Stimulated activated CD4-positive, alpha-beta T cell treated with anti-CD3 and anti-CD28 coated beads, Interleukin-2, amount 100 ng/mL, for 4 hours (primary cell): ENCODE measurements around the gene OR13D1.
"Not testable (repeated sequence)": the region's sequence is repeated elsewhere in the genome, so short reads cannot be mapped to it uniquely, and the experiment has no call there.

Source experiments
- DNase-seq: peaks from one replicate; pipeline ENCODE4 v3.0.0-alpha.2; 2020; ENCODE audit warnings: low read depth

The OR13D1 gene

GRCh38 chr9:104694218-104694617, at the start of gene OR13D1:
Gene OR13D1, plus strand, starts transcription at chr9:104694518. Its CDS starts 0 bp downstream, at chr9:104694518.
- no peak for DNase-seq

- DNase-seq = no peak
Observed at GRCh38 chr9:104658496-104659195, 35.7 kb upstream of the OR13D1 start.

GRCh38 chr9:104675611-104676010, 18.7 kb upstream of the OR13D1 start:
- no peak for DNase-seq

- no peak for DNase-seq
Observed at GRCh38 chr9:104682642-104683041, 11.7 kb upstream of the OR13D1 start.

GRCh38 chr9:104686081-104686480, 8.2 kb upstream of the OR13D1 start:
- DNase-seq = no peak

GRCh38 chr9:104700306-104700705, 6.0 kb downstream of the OR13D1 start:
- no peak for DNase-seq

- DNase-seq = not testable (repeated sequence)
Observed at GRCh38 chr9:104708737-104709136, 14.4 kb downstream of the OR13D1 start.

GRCh38 chr9:104711604-104712003, 17.3 kb downstream of the OR13D1 start:
- no peak for DNase-seq

GRCh38 chr9:104725014-104725413, 30.7 kb downstream of the OR13D1 start:
- no peak for DNase-seq

- no peak for DNase-seq
Observed at GRCh38 chr9:104738452-104738851, 44.1 kb downstream of the OR13D1 start.

GRCh38 chr9:104740621-104741020, 46.3 kb downstream of the OR13D1 start:
- DNase-seq = no peak

- no peak for DNase-seq
Observed at GRCh38 chr9:104743376-104743985, 49.2 kb downstream of the OR13D1 start.
